B cell (primary cell): ENCODE measurements around the gene E2F3. TPM values are rescaled to one million over a fixed set of nuclear protein-coding genes. Genes with fewer than 3 reads are reported as not detected.

Experiments
- ATAC-seq: fragments of 200-7000 bp; cut with Tn5 transposase; one replicate; pipeline ENCODE4 v1.10.0; 2021; ENCODE audit warnings: low read depth, mild to moderate bottlenecking, moderate number of reproducible peaks, moderate library complexity
- CTCF ChIA-PET: fragments of 350-600 bp; sonication (Branson Sonifier 250); formaldehyde crosslinking; loops from one replicate; lab custom pipeline; 2021; ENCODE audit warnings: antibody characterized with exemption, inconsistent platforms; lab: Charles Lee
- POLR2A ChIA-PET: fragments of 350-600 bp; sonication (Branson Sonifier 250); formaldehyde crosslinking; loops from one replicate; lab custom pipeline; 2021; ENCODE audit warnings: antibody characterized with exemption; lab: Charles Lee
- DNase-seq: peaks from one replicate; pipeline ENCODE4 v3.0.0; 2013
- H2AFZ ChIP-seq: 2 replicates; pipeline ENCODE4 v1.6.1; 2012; ENCODE audit warnings: mild to moderate bottlenecking, low read depth, low read length; ENCODE audit not compliant: insufficient read depth, poor library complexity, severe bottlenecking
- H3K27ac ChIP-seq, 2 donors: 1 replicate in 1 of 2; 2 replicates in 1 of 2; pipeline ENCODE4 v1.5.1; 2012 to 2013; ENCODE audit warnings: low read length in 2 of 2, mild to moderate bottlenecking in 2 of 2, moderate library complexity in 1 of 2
- H3K27me3 ChIP-seq, 4 experiments: fragments of 200-600 bp in 1 of 4; sonication (generic) in 1 of 4; replicated peaks in 1 of 4; 1 replicate in 2 of 4; 2 replicates in 2 of 4; pipeline versions ENCODE4 v1.6.1 to v1.7.0; 2013 to 2016; ENCODE audit warnings: low read length in 3 of 4, mild to moderate bottlenecking in 2 of 4, mixed read lengths in 1 of 4, moderate library complexity in 1 of 4; ENCODE audit not compliant: insufficient read depth in 4 of 4, control insufficient read depth in 3 of 4; ENCODE audit errors: control extremely low read depth in 1 of 4
- H3K36me3 ChIP-seq, 2 experiments: replicated peaks in 1 of 2; 1 replicate in 1 of 2; 2 replicates in 1 of 2; pipeline versions ENCODE4 v1.6.1 to v1.7.1; 2013; ENCODE audit warnings: low read length in 1 of 2; ENCODE audit not compliant: insufficient read depth in 2 of 2, control insufficient read depth in 1 of 2; ENCODE audit errors: control extremely low read depth in 1 of 2, extremely low read depth in 1 of 2
- H3K4me1 ChIP-seq, 2 donors: fragments of 200-600 bp in 1 of 2; sonication (generic) in 1 of 2; 1 replicate in 1 of 2; 2 replicates in 1 of 2; pipeline versions ENCODE4 v1.5.1 to v1.6.1; 2013 to 2017; ENCODE audit warnings: low read length in 2 of 2; ENCODE audit not compliant: control insufficient read depth in 2 of 2, insufficient read depth in 2 of 2
- H3K4me2 ChIP-seq: replicated peaks from 2 replicates; pipeline ENCODE3; 2012; ENCODE audit warnings: mild to moderate bottlenecking, low read depth, low read length; ENCODE audit not compliant: poor library complexity, severe bottlenecking
- H3K4me3 ChIP-seq, 5 experiments: fragments of 200-600 bp in 1 of 5; sonication (generic) in 1 of 5; 1 replicate in 3 of 5; 2 replicates in 2 of 5; pipeline versions ENCODE4 v1.5.1 to v1.7.0; 2011 to 2016; ENCODE audit warnings: low read length in 4 of 5, mild to moderate bottlenecking in 4 of 5, low read depth in 2 of 5, control low read depth in 1 of 5, moderate library complexity in 1 of 5; ENCODE audit not compliant: insufficient read depth in 1 of 5; ENCODE audit errors: control extremely low read depth in 1 of 5, extremely low read depth in 1 of 5
- H3K79me2 ChIP-seq: fragments of 200-600 bp; sonication (generic); one replicate; pipeline ENCODE4 v1.6.0; 2016; ENCODE audit warnings: low read length; ENCODE audit not compliant: control insufficient read depth, insufficient read depth
- H3K9ac ChIP-seq: fragments of 200-600 bp; sonication (generic); 2 replicates; pipeline ENCODE4 v1.6.1; 2017; ENCODE audit warnings: mild to moderate bottlenecking, low read length, moderate library complexity
- H3K9me3 ChIP-seq, 3 donors: one replicate each; pipeline versions ENCODE4 v1.6.1 to v1.7.1; 2013; ENCODE audit warnings: low read length in 2 of 3; ENCODE audit not compliant: control insufficient read depth in 2 of 3, insufficient read depth in 1 of 3; ENCODE audit errors: control extremely low read depth in 1 of 3
- H4K20me1 ChIP-seq: 2 replicates; pipeline ENCODE4 v1.6.0; 2012; ENCODE audit warnings: mild to moderate bottlenecking, low read length; ENCODE audit not compliant: insufficient read depth, control insufficient read depth, poor library complexity, severe bottlenecking
- H3K27ac Mint-ChIP-seq: one replicate; pipeline ENCODE4 v1.8.0; 2021; ENCODE audit warnings: mixed read lengths
- H3K27me3 Mint-ChIP-seq: one replicate; pipeline ENCODE4 v1.8.0; 2021; ENCODE audit warnings: mixed read lengths
- H3K4me1 Mint-ChIP-seq: one replicate; pipeline ENCODE4 v1.8.0; 2021; ENCODE audit warnings: mixed read lengths
- H3K4me3 Mint-ChIP-seq: one replicate; pipeline ENCODE4 v1.8.0; 2021; ENCODE audit warnings: mixed read lengths
- H3K9me3 Mint-ChIP-seq: one replicate; pipeline ENCODE4 v1.8.0; 2022; ENCODE audit warnings: mixed read lengths; ENCODE audit not compliant: insufficient read depth
- CTCF ChIP-seq: fragments of 200-600 bp; IDR thresholded peaks from one replicate; pipeline ENCODE4 v1.8.0; 2022; ENCODE audit warnings: antibody characterized with exemption, mild to moderate bottlenecking
- EZH2 ChIP-seq: IDR thresholded peaks from 2 replicates; pipeline ENCODE4 v1.6.1; 2012; ENCODE audit warnings: borderline replicate concordance, low read depth, mild to moderate bottlenecking, moderate library complexity, low read length; ENCODE audit not compliant: insufficient read depth, poor library complexity, severe bottlenecking
- WGBS: methylation state at CpG from one replicate; pipeline ENCODE4 v1.1.5; 2013; ENCODE audit warnings: missing lambda C conversion rate; ENCODE audit not compliant: insufficient coverage; 5-methylcytosine and 5-hydroxymethylcytosine counted together
- intact Hi-C: fragments of 100-400 bp; cut with micrococcal nuclease; formaldehyde crosslinking; loops from one replicate; pipeline ENCODE4 v1.10.0; 2022
- polyA plus RNA-seq: library from polyadenylated mRNA; depleted of rRNA; stranded (reverse); fragments of >200 nt; gene quantifications from 2 replicates; pipeline ENCODE4 v1.2.3, GENCODE V29; 2012
- total RNA-seq, 2 donors: library from RNA; stranded (reverse); fragments of 120-200 nt in 1 of 2; gene quantifications; 1 replicate in 1 of 2; 2 replicates in 1 of 2; pipeline versions ENCODE4 v1.2.3 to v1.2.4, GENCODE V29; 2013 to 2022

The E2F3 gene
- total and polyA plus RNA-seq, 2 donors (not counting 1 experiment from before 2014, with no cell fraction given) = 2.2 to 8.3 TPM

- H3K27ac Mint-ChIP-seq = no peak overlapping the region
- Histone ChIP-seq H3K4me2 (no peak overlapping the region), H3K4me1 (peaks cover 3% of the 10 kb centered on the region in 2 donors), H3K36me3 (peaks cover 0 to 7% of the 10 kb centered on the region in 2 experiments), H4K20me1 (no peaks in the 10 kb centered on the region), H2AFZ (no peak overlapping the region), H3K27me3 (no peaks in the 10 kb centered on the region), H3K9ac (no peak overlapping the region), H3K79me2 (peaks cover 27% of the 10 kb centered on the region), H3K4me3 (no peak overlapping the region), H3K9me3 (peaks cover 0 to 8% (median 0%) of the 10 kb centered on the region in 3 donors), H3K27ac (no peak overlapping the region)
- ATAC-seq = no peak
- TF ChIP-seq EZH2 (no peak), CTCF (no peak)
- DNase-seq = no peak
- H3K4me1 Mint-ChIP-seq = peaks cover 8% of the 10 kb centered on the region
- intact Hi-C loops = no loop called here
- 94% methylated on average over 4 of the region's 5 CpGs for WGBS
- peaks cover 3% of the 10 kb centered on the region for H3K9me3 Mint-ChIP-seq
- no peak overlapping the region for H3K4me3 Mint-ChIP-seq
- ChIA-PET POLR2A (no interaction called here), CTCF (no interaction called here)
- no peaks in the 10 kb centered on the region for H3K27me3 Mint-ChIP-seq
These were observed 31.0 kb downstream of the E2F3 start for GRCh38 chr6:20432692-20433091.

- DNase-seq = no peak
- Histone ChIP-seq H3K4me2 (no peak overlapping the region), H3K27ac (no peak overlapping the region), H2AFZ (no peak overlapping the region), H3K27me3 (no peaks in the 10 kb centered on the region), H3K4me1 (no peaks in the 10 kb centered on the region), H3K4me3 (no peak overlapping the region), H3K36me3 (peaks cover 0 to 7% of the 10 kb centered on the region in 2 experiments), H3K9me3 (peaks cover 0 to 6% (median 0%) of the 10 kb centered on the region in 3 donors), H4K20me1 (no peaks in the 10 kb centered on the region), H3K9ac (no peak overlapping the region), H3K79me2 (peaks cover 27% of the 10 kb centered on the region)
- no peak overlapping the region for H3K27ac Mint-ChIP-seq
- H3K9me3 Mint-ChIP-seq = peaks cover 3% of the 10 kb centered on the region
- POLR2A ChIA-PET = no interaction called here
- no peak for ATAC-seq
- TF ChIP-seq EZH2 (no peak), CTCF (no peak)
- H3K27me3 Mint-ChIP-seq = no peaks in the 10 kb centered on the region
- WGBS = no CpG with 5 or more reads among the region's 3 CpGs
- intact Hi-C loops = no loop called here
- peaks cover 3% of the 10 kb centered on the region for H3K4me1 Mint-ChIP-seq
- no peak overlapping the region for H3K4me3 Mint-ChIP-seq
- CTCF ChIA-PET = no interaction called here
These were observed 31.6 kb downstream of the E2F3 start for GRCh38 chr6:20433321-20433720.
